H1 (cell line): ENCODE results near the gene DPH6. TPM values are rescaled to one million over a fixed set of nuclear protein-coding genes. Genes with fewer than 3 reads are reported as not detected.

ENCODE experiments used
- CTCF ChIA-PET: fragments of 300-600 bp; sonication (Branson Sonifier 250); formaldehyde crosslinking; loops from one replicate; lab custom pipeline; 2021; ENCODE audit not compliant: partially characterized antibody; lab: Charles Lee
- POLR2A ChIA-PET: fragments of 300-600 bp; sonication (Branson Sonifier 250); formaldehyde crosslinking; loops from one replicate; lab custom pipeline; 2021; ENCODE audit warnings: inconsistent platforms; ENCODE audit not compliant: partially characterized antibody; lab: Charles Lee
- DNase-seq, 2 experiments: peaks; one replicate each; pipeline versions ENCODE4 v3.0.0 to v3.0.0-alpha.2; 2010 to 2022; ENCODE audit warnings: low spot score in 2 of 2, low read depth in 1 of 2, mixed read lengths in 1 of 2
- FAIRE-seq: peaks from 2 replicates; lab custom pipeline; 2011; peaks lifted over from hg19 to GRCh38; lab: Jason Lieb, UNC
- H2AFZ ChIP-seq: 2 replicates; pipeline ENCODE4 v1.8.1; 2012; ENCODE audit warnings: low read length, inconsistent platforms
- H2AK5ac ChIP-seq: 2 replicates; pipeline ENCODE4 v1.6.1; 2013; ENCODE audit warnings: low read depth, low read length
- H2BK120ac ChIP-seq: replicated peaks from 2 replicates; pipeline ENCODE3; 2013; ENCODE audit warnings: low read depth, low read length, inconsistent platforms
- H2BK12ac ChIP-seq: 2 replicates; pipeline ENCODE4 v1.6.1; 2013; ENCODE audit warnings: low read depth, low read length
- H2BK15ac ChIP-seq: 2 replicates; pipeline ENCODE4 v1.6.1; 2013; ENCODE audit warnings: low read length
- H2BK20ac ChIP-seq: 2 replicates; pipeline ENCODE4 v1.6.1; 2013; ENCODE audit warnings: low read length
- H2BK5ac ChIP-seq: 2 replicates; pipeline ENCODE4 v1.6.1; 2013; ENCODE audit warnings: low read depth, low read length
- H3K14ac ChIP-seq: 2 replicates; pipeline ENCODE4 v1.6.1; 2013; ENCODE audit warnings: inconsistent platforms; ENCODE audit not compliant: insufficient read length
- H3K18ac ChIP-seq: 2 replicates; pipeline ENCODE4 v1.6.1; 2013; ENCODE audit warnings: low read length; ENCODE audit errors: extremely low read depth
- H3K23ac ChIP-seq: 2 replicates; pipeline ENCODE4 v1.6.1; 2013; ENCODE audit warnings: inconsistent platforms; ENCODE audit not compliant: insufficient read length
- H3K23me2 ChIP-seq: 2 replicates; pipeline ENCODE4 v1.6.1; 2013; ENCODE audit warnings: low read depth, low read length
- H3K27ac ChIP-seq: 2 replicates; pipeline ENCODE4 v1.6.1; 2011; ENCODE audit warnings: low read depth, low read length, inconsistent platforms
- H3K27me3 ChIP-seq, 4 experiments: replicated peaks in 1 of 4; 1 replicate in 1 of 4; 2 replicates in 3 of 4; pipeline versions ENCODE4 v1.6.1 to v1.8.1; 2011 to 2013; ENCODE audit warnings: low read length in 3 of 4, mild to moderate bottlenecking in 3 of 4, inconsistent platforms in 2 of 4, mixed read lengths in 2 of 4, moderate library complexity in 1 of 4; ENCODE audit not compliant: control insufficient read depth in 3 of 4, insufficient read depth in 3 of 4; ENCODE audit errors: extremely low read depth in 1 of 4
- H3K36me3 ChIP-seq, 4 experiments: 2 replicates each; pipeline versions ENCODE4 v1.6.1 to v1.8.1; 2011 to 2013; ENCODE audit warnings: mild to moderate bottlenecking in 4 of 4, low read length in 3 of 4, moderate library complexity in 2 of 4, control low read depth in 1 of 4, inconsistent platforms in 1 of 4; ENCODE audit not compliant: insufficient read depth in 4 of 4, control insufficient read depth in 2 of 4
- H3K4ac ChIP-seq: replicated peaks from 2 replicates; pipeline ENCODE3; 2013; ENCODE audit warnings: low read length, low read depth, mixed read lengths, inconsistent platforms; ENCODE audit not compliant: insufficient read length
- H3K4me1 ChIP-seq, 4 experiments: replicated peaks in 1 of 4; 1 replicate in 1 of 4; 2 replicates in 3 of 4; pipeline versions ENCODE4 v1.6.1 to v1.8.1; 2011 to 2013; ENCODE audit warnings: low read length in 3 of 4, inconsistent platforms in 2 of 4, mixed read lengths in 1 of 4; ENCODE audit not compliant: insufficient read depth in 4 of 4, control insufficient read depth in 3 of 4
- H3K4me2 ChIP-seq, 2 experiments: 2 replicates each; pipeline versions ENCODE4 v1.6.1 to v1.8.1; 2011 to 2013; ENCODE audit warnings: low read depth in 2 of 2, low read length in 2 of 2, control low read depth in 1 of 2, inconsistent platforms in 1 of 2, mild to moderate bottlenecking in 1 of 2; ENCODE audit not compliant: insufficient read depth in 1 of 2
- H3K4me3 ChIP-seq, 4 experiments: fragments of 200-600, 300-600 bp in 1 of 4; sonication (generic), shearing (Covaris generic), sonication (Bioruptor Twin) in 1 of 4; 2 replicates each; pipeline versions ENCODE4 v1.5.1 to v1.8.1; 2011 to 2016; ENCODE audit warnings: low read length in 4 of 4, low read depth in 3 of 4, control low read depth in 2 of 4, inconsistent platforms in 2 of 4, mild to moderate bottlenecking in 2 of 4, mixed read lengths in 1 of 4, moderate library complexity in 1 of 4; ENCODE audit not compliant: insufficient read depth in 2 of 4; ENCODE audit errors: extremely low read depth in 1 of 4
- H3K56ac ChIP-seq: replicated peaks from 2 replicates; pipeline ENCODE3; 2013; ENCODE audit warnings: low read depth, mild to moderate bottlenecking, mixed read lengths, low read length, inconsistent platforms; ENCODE audit not compliant: insufficient read length
- H3K79me1 ChIP-seq: 2 replicates; pipeline ENCODE4 v1.6.1; 2013; ENCODE audit warnings: low read depth, low read length, control low read depth
- H3K79me2 ChIP-seq, 2 experiments: 2 replicates each; pipeline versions ENCODE4 v1.6.1 to v1.8.1; 2012 to 2013; ENCODE audit warnings: low read length in 2 of 2, mild to moderate bottlenecking in 2 of 2, inconsistent platforms in 1 of 2; ENCODE audit not compliant: insufficient read depth in 2 of 2, control insufficient read depth in 1 of 2
- H3K9ac ChIP-seq, 4 experiments: replicated peaks in 1 of 4; 1 replicate in 1 of 4; 2 replicates in 3 of 4; pipeline versions ENCODE4 v1.6.1 to v1.8.1; 2011 to 2013; ENCODE audit warnings: low read depth in 3 of 4, low read length in 3 of 4, control low read depth in 2 of 4, mild to moderate bottlenecking in 2 of 4, moderate library complexity in 2 of 4, inconsistent platforms in 1 of 4; ENCODE audit errors: extremely low read depth in 1 of 4
- H3K9me3 ChIP-seq, 2 experiments: 2 replicates each; pipeline versions ENCODE4 v1.6.1 to v1.8.1; 2012 to 2013; ENCODE audit warnings: mild to moderate bottlenecking in 2 of 2, moderate library complexity in 2 of 2, control low read depth in 1 of 2, inconsistent platforms in 1 of 2, low read depth in 1 of 2, low read length in 1 of 2, mixed read lengths in 1 of 2; ENCODE audit not compliant: insufficient read depth in 2 of 2
- H4K20me1 ChIP-seq, 2 experiments: replicated peaks in 1 of 2; 2 replicates each; pipeline versions ENCODE3 to v1.8.1; 2011 to 2013; ENCODE audit warnings: inconsistent platforms in 2 of 2, low read length in 2 of 2, mild to moderate bottlenecking in 1 of 2; ENCODE audit not compliant: insufficient read depth in 2 of 2, control insufficient read depth in 1 of 2
- H4K5ac ChIP-seq: 2 replicates; pipeline ENCODE4 v1.6.1; 2013; ENCODE audit warnings: low read length, low read depth, mixed read lengths, inconsistent platforms; ENCODE audit not compliant: insufficient read length
- H4K8ac ChIP-seq: 2 replicates; pipeline ENCODE4 v1.8.0; 2013; ENCODE audit warnings: mild to moderate bottlenecking, moderate library complexity, low read length, inconsistent platforms; ENCODE audit not compliant: insufficient read depth; ENCODE audit errors: extremely low read depth
- H4K91ac ChIP-seq: replicated peaks from 2 replicates; pipeline ENCODE3; 2013; ENCODE audit warnings: low read length, mixed read lengths, inconsistent platforms; ENCODE audit not compliant: insufficient read length
- ASH2L ChIP-seq: fragments of 200-600, 300-600 bp; sonication (generic); IDR thresholded peaks from one replicate; pipeline ENCODE4 v1.7.1; 2017; ENCODE audit warnings: low read length
- ATF3 ChIP-seq: IDR thresholded peaks from 2 replicates; pipeline ENCODE4 v1.6.1; 2011; ENCODE audit warnings: low read depth, mild to moderate bottlenecking, low read length; ENCODE audit not compliant: insufficient read depth
- BRCA1 ChIP-seq: IDR thresholded peaks from 2 replicates; pipeline ENCODE4 v1.6.1; 2012; ENCODE audit warnings: low read depth, low read length, improper control_type of control experiment
- CREB1 ChIP-seq: IDR thresholded peaks from 2 replicates; pipeline ENCODE4 v1.6.1; 2012; ENCODE audit warnings: inconsistent platforms
- CTBP2 ChIP-seq: IDR thresholded peaks from 2 replicates; pipeline ENCODE4 v1.7.0; 2011; ENCODE audit warnings: borderline replicate concordance, mild to moderate bottlenecking, moderate library complexity, mixed read lengths, low read length; ENCODE audit not compliant: insufficient read depth, insufficient read length
- GTF2F1 ChIP-seq: IDR thresholded peaks from 2 replicates; pipeline ENCODE4 v1.6.1; 2012; ENCODE audit warnings: low read depth, low read length, improper control_type of control experiment, borderline replicate concordance
- HDAC6 ChIP-seq: IDR thresholded peaks from one replicate; pipeline ENCODE4 v1.7.1; 2012; ENCODE audit warnings: low read depth, mild to moderate bottlenecking, inconsistent platforms, low read length, moderate library complexity
- JUN ChIP-seq: IDR thresholded peaks from 2 replicates; pipeline ENCODE4 v1.6.1; 2011; ENCODE audit warnings: low read depth, mild to moderate bottlenecking, improper control_type of control experiment, low read length
- KDM1A ChIP-seq: fragments of 200-600, 300-600 bp; sonication (generic); IDR thresholded peaks from 2 replicates; pipeline ENCODE4 v1.7.1; 2016; ENCODE audit warnings: mild to moderate bottlenecking, low read length, borderline replicate concordance
- KDM5A ChIP-seq: fragments of 200-600 bp; IDR thresholded peaks from 2 replicates; pipeline ENCODE4 v1.7.1; 2012; ENCODE audit warnings: mild to moderate bottlenecking, low read length, inconsistent platforms, mixed read lengths
- POLR2AphosphoS5 ChIP-seq: IDR thresholded peaks from 2 replicates; pipeline ENCODE4 v1.6.1; 2011; ENCODE audit warnings: low read depth, low read length
- RAD21 ChIP-seq, 2 experiments: IDR thresholded peaks in 1 of 2; conservative IDR thresholded peaks in 1 of 2; 2 replicates each; pipeline ENCODE4 v1.6.1; 2011; ENCODE audit warnings: low read depth in 2 of 2, low read length in 2 of 2, improper control_type of control experiment in 1 of 2, inconsistent platforms in 1 of 2, mild to moderate bottlenecking in 1 of 2, moderate library complexity in 1 of 2
- RNF2 ChIP-seq: fragments of 200-900, 300-1000 bp; sonication (generic); IDR thresholded peaks from 2 replicates; pipeline ENCODE4 v1.7.1; 2016; ENCODE audit warnings: borderline replicate concordance, low read depth, mild to moderate bottlenecking, antibody characterized with exemption, low read length; ENCODE audit not compliant: poor library complexity, severe bottlenecking; ENCODE audit errors: missing control alignments
- TCF12 ChIP-seq: IDR thresholded peaks from 2 replicates; pipeline ENCODE4 v1.6.1; 2011; ENCODE audit warnings: low read depth, mild to moderate bottlenecking, low read length
- WGBS, 2 experiments: shearing (Covaris generic) in 1 of 2; methylation state at CpG; one replicate each; pipeline versions ENCODE4 v1.1.6 to v1.1.7; 2013 to 2015; ENCODE audit warnings: low lambda C conversion rate in 2 of 2, mixed read lengths in 2 of 2, inconsistent platforms in 1 of 2, low coverage in 1 of 2, missing lambda C conversion rate in 1 of 2; ENCODE audit not compliant: insufficient replicate concordance in 2 of 2, insufficient coverage in 1 of 2, insufficient read length in 1 of 2; ENCODE audit errors: extremely low coverage in 1 of 2, missing lambda C conversion rate in 1 of 2; 5-methylcytosine and 5-hydroxymethylcytosine counted together
- polyA plus RNA-seq, 7 experiments: library from polyadenylated mRNA; depleted of rRNA in 3 of 7; stranded (reverse) in 5 of 7; unstranded in 2 of 7; fragments of >200 nt in 5 of 7; fragments of 200-250 nt in 2 of 7; gene quantifications; 1 replicate in 5 of 7; 2 replicates in 1 of 7; 4 replicates in 1 of 7; pipeline versions ENCODE4 v1.2.1 to v1.2.3, GENCODE V29; 2011 to 2013; ENCODE audit warnings: missing spikeins in 2 of 7, mixed read lengths in 2 of 7
- total RNA-seq: library from RNA; stranded (reverse); fragmentation: NEBNext Ultra II Directional; extraction: Animal tissue kit (Norgen Biotek cat#: 25700); gene quantifications from 2 replicates; pipeline ENCODE4 v1.2.1, GENCODE V29; 2021

DPH6 gene
- total and polyA plus RNA-seq, 2 of the 8 experiments (the other 6 are each of a cell fraction or from before 2014, with no cell fraction given), result 21.6 to 30.5 TPM

DNA sequence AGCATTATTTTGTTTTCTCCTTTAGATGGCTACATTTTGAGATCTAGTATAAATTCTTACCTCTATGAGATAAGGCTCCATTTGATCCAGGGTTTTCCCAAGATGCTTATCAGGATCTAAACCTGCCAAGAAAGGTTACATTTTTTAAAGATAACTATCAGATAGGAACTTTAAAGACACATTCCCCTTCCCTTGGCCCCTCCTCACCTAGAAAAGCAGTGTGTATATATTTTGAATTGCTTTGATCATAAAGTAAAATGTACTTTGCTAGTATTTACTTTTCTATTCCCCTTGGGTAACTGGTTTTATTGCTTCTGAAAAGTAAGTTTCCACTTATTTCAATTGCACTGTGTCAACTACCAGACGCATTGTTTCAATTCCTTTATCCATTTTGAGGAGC lies 135.2 kb downstream of the DPH6 start:
- H3K27me3 ChIP-seq, result no peaks in the 10 kb centered on the region
- H2BK5ac ChIP-seq, result no peak overlapping the region
- H2BK15ac ChIP-seq, result no peak overlapping the region
- H4K91ac ChIP-seq, result no peak overlapping the region
- H3K23me2 ChIP-seq, result no peaks in the 10 kb centered on the region
- FAIRE-seq, result no peak
- no peak overlapping the region for H3K18ac ChIP-seq
- no peak overlapping the region for H3K4ac ChIP-seq
- no peaks in the 10 kb centered on the region for H3K79me2 ChIP-seq
- H2BK120ac ChIP-seq, result no peak overlapping the region
- no peak overlapping the region for H2BK12ac ChIP-seq
- H2AFZ ChIP-seq, result no peak overlapping the region
- H2BK20ac ChIP-seq, result no peak overlapping the region
- no peaks in the 10 kb centered on the region for H4K20me1 ChIP-seq
- H3K4me3 ChIP-seq, result no peak overlapping the region
- no peak overlapping the region for H4K8ac ChIP-seq
- no peak overlapping the region for H3K4me2 ChIP-seq
- H3K4me1 ChIP-seq, result no peaks in the 10 kb centered on the region
- H3K56ac ChIP-seq, result no peak overlapping the region
- POLR2A ChIA-PET, result no interaction called here
- H3K9me3 ChIP-seq, result no peaks in the 10 kb centered on the region
- no peak for DNase-seq
- H3K23ac ChIP-seq, result no peak overlapping the region
- no peak overlapping the region for H3K27ac ChIP-seq
- WGBS, 2 experiments, result 96% methylated on average over 1 of the region's 1 CpG; no CpG with 5 or more reads in 1 of the 2 experiments
- H3K9ac ChIP-seq, result no peak overlapping the region
- H3K14ac ChIP-seq, result no peak overlapping the region
- H4K5ac ChIP-seq, result no peak overlapping the region
- H3K79me1 ChIP-seq, result no peaks in the 10 kb centered on the region
- H2AK5ac ChIP-seq, result no peak overlapping the region
- H3K36me3 ChIP-seq, result no peaks in the 10 kb centered on the region
- CTCF ChIA-PET, result no interaction called here
- TF ChIP-seq GTF2F1 (no peak), RNF2 (no peak), ATF3 (no peak), POLR2AphosphoS5 (no peak), BRCA1 (no peak), ASH2L (no peak), JUN (no peak), CTBP2 (no peak), RAD21 (IDR thresholded peaks at IDR 0.05 in 1 of 2, conservative IDR thresholded peaks at IDR 0.05 in 1 of 2; ENCODE audit: low read depth in 2 of 2, low read length in 2 of 2) (no peak), KDM5A (no peak), TCF12 (no peak), KDM1A (no peak), CREB1 (no peak), HDAC6 (no peak)
